Measurements from ENCODE around the gene AVPR2. TPM values are rescaled to one million over a fixed set of nuclear protein-coding genes. Genes with fewer than 3 reads are reported as not detected.

AVPR2 gene
- total and polyA plus RNA-seq, 9 of the 15 experiments (the other 6 are each of a cell fraction or from before 2014, with no cell fraction given): not detected

DNA sequence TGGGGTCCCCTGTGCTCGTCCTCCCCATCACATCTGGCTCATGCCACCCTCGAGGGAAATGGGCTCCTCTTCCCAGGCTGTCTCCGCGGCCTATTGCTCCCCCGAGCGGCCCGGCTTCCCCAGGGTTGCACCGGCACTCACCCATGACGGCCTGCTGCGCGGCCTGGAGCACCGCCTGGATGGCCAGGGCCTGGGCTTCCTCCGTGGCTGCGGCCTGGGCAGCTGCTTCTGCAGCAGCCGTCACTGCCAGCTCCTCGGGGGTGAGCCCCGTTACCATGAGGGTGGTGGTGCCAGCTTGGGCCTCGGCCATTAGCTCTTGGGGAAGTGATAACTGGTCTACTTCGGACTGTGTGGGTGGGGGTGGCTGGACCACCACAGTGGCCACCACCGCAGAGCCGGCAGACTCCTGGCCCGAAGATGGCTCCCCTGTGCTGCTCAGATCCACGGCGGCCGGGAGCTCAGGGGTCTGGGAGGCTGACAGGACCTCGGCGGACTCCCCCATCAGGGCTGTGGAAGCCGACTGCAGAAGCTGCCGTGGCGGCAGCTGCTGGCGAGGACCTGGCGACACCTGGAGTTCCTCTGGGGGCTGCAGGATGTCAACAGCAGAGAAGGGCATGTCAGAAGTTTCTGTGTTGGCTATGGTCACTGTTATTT is 48.0 kb downstream of the AVPR2 start:
- Histone ChIP-seq H3K4me3 (no peak overlapping the region), H3K9me1 (ENCODE audit: control insufficient read depth, insufficient read depth, low read length) (no peaks in the 10 kb centered on the region), H3K27me3 (ENCODE audit: control insufficient read depth in 2 of 2, insufficient read depth in 2 of 2, low read length in 2 of 2) (no peaks in the 10 kb centered on the region), H3K27ac (ENCODE audit: extremely low read depth, low read depth, low read length) (peak overlapping the region; percentile 64; the same call in 1 of the 3 replicates), H3K4me1 (replicated peaks in 1 of 2; ENCODE audit: control insufficient read depth in 2 of 2, insufficient read depth in 2 of 2, low read length in 2 of 2) (peaks cover 2 to 56% of the 10 kb centered on the region in 2 experiments; a peak in 3 of 5 replicates), H3K4me2 (ENCODE audit: insufficient read depth, low read length) (no peak overlapping the region), H4K20me1 (replicated peaks; ENCODE audit: control insufficient read depth, insufficient read depth, low read length) (no peaks in the 10 kb centered on the region), H3K9me3 (replicated peaks; ENCODE audit: control insufficient read depth, insufficient read depth, low read depth, low read length) (no peaks in the 10 kb centered on the region), H3K36me3 (ENCODE audit: control insufficient read depth, insufficient read depth, low read length) (peaks cover 98% of the 10 kb centered on the region), H3K9ac (ENCODE audit: insufficient read depth in 1 of 2, low read depth in 2 of 2, low read length in 2 of 2) (peak overlapping the region in 1 of 2 experiments; percentile 26; a peak in 2 of 4 replicates), H3K79me2 (ENCODE audit: control insufficient read depth, insufficient read depth, low read length) (peaks cover 9% of the 10 kb centered on the region; the same call in 2 of the 3 replicates), H2AFZ (ENCODE audit: low read depth, low read length) (no peak overlapping the region)
- FAIRE-seq: no peak
- in situ Hi-C loops (cut with MboI) (no loop called here), intact Hi-C loops (cut with micrococcal nuclease) (no loop called here)
- TF ChIP-seq POLR2G (IDR thresholded peaks at IDR 0.05; ENCODE audit: low read depth, low read length): peak; percentile 72
- TF ChIP-seq CC2D1A (IDR thresholded peaks at IDR 0.05): no peak
- peak; percentile 45; the same call in 1 of the 2 replicates for TF ChIP-seq NR3C1 (CRISPR knock-in tag; IDR thresholded peaks at IDR 0.05)
- TF ChIP-seq RBM22 (IDR thresholded peaks at IDR 0.05; ENCODE audit: low read depth, low read length, poor library complexity, severe bottlenecking): peak; percentile 75
- no peak for TF ChIP-seq DNMT1 (IDR thresholded peaks at IDR 0.05)
- no peak for TF ChIP-seq ZNF184 (CRISPR knock-in tag; IDR thresholded peaks at IDR 0.05)
- peak; percentile 41 for TF ChIP-seq RBFOX2 (IDR thresholded peaks at IDR 0.05; ENCODE audit: low read depth, low read length)
- TF ChIP-seq POLR2AphosphoS5 (IDR thresholded peaks at IDR 0.05; ENCODE audit: control insufficient read depth, insufficient read depth, low read depth, low read length): no peak
- TF ChIP-seq CBFB (CRISPR knock-in tag; IDR thresholded peaks at IDR 0.05): no peak
- no peak for TF ChIP-seq E2F5 (CRISPR knock-in tag; IDR thresholded peaks at IDR 0.05)
- POLR2A ChIA-PET: interaction anchor here (0.6 to 0.7 kb wide), 3 partner anchors 10 to 349 kb away, joined by 3 read pairs; no protein-coding TSS in a partner anchor
- no peak for DNase-seq (ENCODE audit: extremely low read depth in 1 of 4, low spot score in 3 of 4)
- CTCF ChIA-PET (ENCODE audit: low intra/inter-chr PET ratio): interaction anchor here (1.2 to 1.3 kb wide), 2 partner anchors 238 to 413 kb away, joined by 3 to 7 read pairs; no protein-coding TSS in a partner anchor
- BruUV-seq (replicated peaks): no TSS peak
- ATAC-seq: no peak
- 91% methylated on average over 8 of the region's 32 CpGs for WGBS (ENCODE audit: insufficient coverage, low coverage, missing lambda C conversion rate)

Data from K562 (cell line).